WTC11 (cell line): ENCODE data around the gene SERTAD4. TPM values are rescaled to one million over a fixed set of nuclear protein-coding genes. Genes with fewer than 3 reads are reported as not detected.

Experiments used
- ATAC-seq: fragments of 200-7000 bp; cut with Tn5 transposase; 2 replicates; pipeline ENCODE4 v1.10.0; 2021; ENCODE audit warnings: mild to moderate bottlenecking, moderate library complexity
- CTCF ChIA-PET: fragments of 300-600 bp; sonication (Branson Sonifier 250); formaldehyde crosslinking; loops from one replicate; lab custom pipeline; 2021; ENCODE audit warnings: antibody characterized with exemption; lab: Charles Lee
- POLR2A ChIA-PET: fragments of 350-600 bp; sonication (Branson Sonifier 250); formaldehyde crosslinking; loops from one replicate; lab custom pipeline; 2021; ENCODE audit warnings: antibody characterized with exemption; lab: Charles Lee
- DNase-seq: peaks from one replicate; pipeline ENCODE4 v3.0.0; 2021; ENCODE audit warnings: low spot score
- H3K27ac Mint-ChIP-seq: 2 replicates; pipeline ENCODE4 v1.8.0; 2021; ENCODE audit warnings: mixed read lengths
- H3K27me3 Mint-ChIP-seq: 2 replicates; pipeline ENCODE4 v1.8.0; 2021; ENCODE audit warnings: low read depth, mild to moderate bottlenecking, moderate library complexity, mixed read lengths
- H3K36me3 Mint-ChIP-seq: 2 replicates; pipeline ENCODE4 v1.8.0; 2021; ENCODE audit warnings: mixed read lengths
- H3K4me1 Mint-ChIP-seq: 2 replicates; pipeline ENCODE4 v1.8.0; 2022; ENCODE audit warnings: mixed read lengths
- H3K4me3 Mint-ChIP-seq: 2 replicates; pipeline ENCODE4 v1.8.0; 2021; ENCODE audit warnings: mild to moderate bottlenecking, moderate library complexity, mixed read lengths
- H3K9me3 Mint-ChIP-seq: 2 replicates; pipeline ENCODE4 v1.8.0; 2021; ENCODE audit warnings: mixed read lengths
- E2F5 ChIP-seq: sonication (generic); formaldehyde crosslinking; IDR thresholded peaks from 2 replicates; pipeline ENCODE4 v1.8.1; 2022; ENCODE audit warnings: mild to moderate bottlenecking, moderate library complexity, missing genetic modification reagents
- FOXJ3 ChIP-seq: sonication (generic); formaldehyde crosslinking; IDR thresholded peaks from 2 replicates; pipeline ENCODE4 v1.9.0; 2021; ENCODE audit warnings: missing genetic modification reagents, mild to moderate bottlenecking, borderline replicate concordance
- FOXK1 ChIP-seq: sonication (generic); formaldehyde crosslinking; IDR thresholded peaks from 2 replicates; pipeline ENCODE4 v1.8.0; 2022; ENCODE audit warnings: mild to moderate bottlenecking, moderate library complexity, missing genetic modification reagents
- GABPB1 ChIP-seq: sonication (generic); formaldehyde crosslinking; IDR thresholded peaks from 2 replicates; pipeline ENCODE4 v1.8.1; 2023; ENCODE audit warnings: mild to moderate bottlenecking, missing genetic modification reagents
- JAZF1 ChIP-seq: fragments of 250-450 bp; sonication (Bioruptor Pico); IDR thresholded peaks from 2 replicates; pipeline ENCODE4 v1.9.0; 2021; ENCODE audit warnings: moderate library complexity, mild to moderate bottlenecking, inconsistent platforms
- MYBL2 ChIP-seq: sonication (generic); formaldehyde crosslinking; IDR thresholded peaks from 2 replicates; pipeline ENCODE4 v1.8.1; 2023; ENCODE audit warnings: mild to moderate bottlenecking, moderate library complexity, missing genetic modification reagents
- SMAD4 ChIP-seq: sonication (generic); formaldehyde crosslinking; IDR thresholded peaks from 2 replicates; pipeline ENCODE4 v1.8.0; 2022; ENCODE audit warnings: mild to moderate bottlenecking, missing genetic modification reagents
- USF1 ChIP-seq: sonication (generic); formaldehyde crosslinking; IDR thresholded peaks from 2 replicates; pipeline ENCODE4 v1.8.0; 2022; ENCODE audit warnings: mild to moderate bottlenecking, missing genetic modification reagents
- ZBTB43 ChIP-seq: sonication (generic); formaldehyde crosslinking; IDR thresholded peaks from 2 replicates; pipeline ENCODE4 v1.8.1; 2023; ENCODE audit warnings: mild to moderate bottlenecking, missing genetic modification reagents
- ZNF138 ChIP-seq: sonication (generic); formaldehyde crosslinking; conservative IDR thresholded peaks from 2 replicates; pipeline ENCODE4 v1.8.1; 2022; ENCODE audit warnings: mild to moderate bottlenecking, moderate library complexity, missing genetic modification reagents
- ZNF219 ChIP-seq: sonication (generic); formaldehyde crosslinking; IDR thresholded peaks from 2 replicates; pipeline ENCODE4 v1.8.0; 2023; ENCODE audit warnings: missing genetic modification reagents, mild to moderate bottlenecking, borderline replicate concordance
- ZNF416 ChIP-seq: fragments of 250-450 bp; sonication (Bioruptor Pico); IDR thresholded peaks from 2 replicates; pipeline ENCODE4 v1.9.0; 2021; ENCODE audit warnings: mild to moderate bottlenecking, inconsistent platforms
- ZNF423 ChIP-seq: fragments of 250-450 bp; sonication (Bioruptor Pico); IDR thresholded peaks from 2 replicates; pipeline ENCODE4 v2.1.2; 2022; ENCODE audit warnings: mild to moderate bottlenecking, moderate library complexity
- ZNF532 ChIP-seq: fragments of 250-450 bp; sonication (Bioruptor Pico); IDR thresholded peaks from 2 replicates; pipeline ENCODE4 v1.9.0; 2021; ENCODE audit warnings: mild to moderate bottlenecking, borderline replicate concordance
- ZSCAN18 ChIP-seq: fragments of 250-450 bp; sonication (Bioruptor Pico); IDR thresholded peaks from 2 replicates; pipeline ENCODE4 v2.1.2; 2022; ENCODE audit warnings: mild to moderate bottlenecking, moderate library complexity
- total RNA-seq: library from RNA; stranded (reverse); gene quantifications from 3 replicates; pipeline ENCODE4 v1.2.3, GENCODE V29; 2021
- TF ChIP-seq, protein P1 (sequence below): sonication (generic); formaldehyde crosslinking; IDR thresholded peaks from 2 replicates; pipeline ENCODE4 v1.8.1; 2023; ENCODE audit warnings: mild to moderate bottlenecking, moderate library complexity, missing genetic modification reagents

The SERTAD4 gene
- total RNA-seq, 1 experiment from 2014 or later, result 4.6 TPM

DNA sequence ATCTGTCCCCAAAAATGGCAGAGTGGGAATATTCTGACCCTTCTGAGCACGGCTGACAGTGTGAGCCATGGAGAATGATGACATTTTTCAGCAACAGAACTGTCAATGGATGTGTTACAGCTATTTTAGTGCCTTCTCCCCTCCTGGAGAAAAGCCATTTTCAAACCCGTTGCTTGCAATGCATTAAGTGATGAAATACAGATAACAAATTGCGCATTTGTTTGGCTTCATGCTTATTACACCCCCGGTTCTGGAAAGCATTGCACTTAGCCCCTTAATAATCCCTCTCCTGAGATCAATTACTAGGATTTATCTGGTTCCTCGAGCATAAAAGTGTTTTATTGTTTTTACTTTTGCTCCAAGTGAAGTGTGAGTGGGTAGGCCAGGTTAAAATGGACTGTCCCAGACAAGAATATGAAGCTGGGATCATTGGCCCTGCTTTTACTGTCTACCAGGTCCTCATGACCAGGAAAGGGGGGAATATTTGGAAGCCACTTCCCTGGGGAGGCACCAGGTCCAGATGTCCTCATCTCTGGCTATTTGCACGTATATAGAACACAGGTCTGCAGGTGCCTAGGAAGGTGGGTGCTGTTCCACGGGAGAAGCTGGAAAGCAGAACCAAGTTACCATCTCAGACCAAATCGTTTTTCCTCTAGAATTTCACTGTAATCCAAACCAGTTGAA lies 58.6 kb downstream of the SERTAD4 start:
- Mint-ChIP-seq H3K36me3 (no peaks in the 10 kb centered on the region), H3K27ac (no peak overlapping the region), H3K4me1 (peaks cover 37% of the 10 kb centered on the region), H3K4me3 (peak overlapping the region; percentile 63), H3K9me3 (no peaks in the 10 kb centered on the region), H3K27me3 (peaks cover 36% of the 10 kb centered on the region)
- no peak for ATAC-seq
- POLR2A ChIA-PET, result interaction anchor here (2.2 kb wide), 1 partner anchor 40 kb away, joined by 17 read pairs; no protein-coding TSS in a partner anchor
- no peak for DNase-seq
- TF ChIP-seq GABPB1 (CRISPR knock-in tag) (no peak), USF1 (no peak), ZNF532 (no peak), SMAD4 (no peak)
- CTCF ChIA-PET, result interaction anchor here (1.0 to 3.0 kb wide), 11 partner anchors 9 to 391 kb away, joined by 3 to 30 read pairs (median 9); no protein-coding TSS in a partner anchor

DNA sequence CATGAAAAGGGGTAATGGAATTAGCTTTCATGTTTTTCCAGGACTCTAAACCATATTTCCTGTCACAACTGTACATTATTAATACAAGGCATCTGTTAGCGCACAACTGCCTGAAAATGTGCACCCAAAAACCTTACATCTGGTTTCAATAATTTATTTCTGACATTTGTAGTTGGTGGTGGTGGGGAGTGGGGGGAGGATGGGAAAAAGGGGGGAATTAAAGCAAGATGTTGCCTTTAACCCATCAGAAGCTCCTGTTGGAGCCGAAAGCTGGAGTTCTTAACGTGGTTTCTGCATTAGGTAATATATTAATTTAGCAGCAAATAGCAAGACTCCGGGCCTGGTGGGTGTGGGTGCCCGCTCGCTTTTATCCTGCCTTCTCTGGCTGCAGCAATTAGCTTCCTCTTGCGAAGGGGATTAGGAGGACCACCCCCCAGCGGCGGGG lies 59.2 kb downstream of the SERTAD4 start:
- no peaks in the 10 kb centered on the region for H3K9me3 Mint-ChIP-seq
- TF ChIP-seq ZNF416 (CRISPR knock-in tag) (no peak), ZNF138 (CRISPR knock-in tag) (no peak), MYBL2 (CRISPR knock-in tag) (no peak), FOXJ3 (CRISPR knock-in tag) (no peak), ZNF219 (CRISPR knock-in tag) (no peak), ZSCAN18 (CRISPR knock-in tag) (no peak)
- POLR2A ChIA-PET, result interaction anchor here (2.2 kb wide), 1 partner anchor 40 kb away, joined by 17 read pairs; no protein-coding TSS in a partner anchor
- peak; percentile 2; the same call in 1 of the 2 replicates for ATAC-seq
- H3K27ac Mint-ChIP-seq, result no peak overlapping the region
- no peaks in the 10 kb centered on the region for H3K36me3 Mint-ChIP-seq
- H3K4me3 Mint-ChIP-seq, result peak overlapping the region; percentile 63
- no peak for DNase-seq
- CTCF ChIA-PET, result interaction anchor here (1.0 to 3.0 kb wide), 14 partner anchors 10 to 392 kb away, joined by 3 to 30 read pairs (median 6); no protein-coding TSS in a partner anchor
- H3K27me3 Mint-ChIP-seq, result peaks cover 36% of the 10 kb centered on the region
- H3K4me1 Mint-ChIP-seq, result peaks cover 37% of the 10 kb centered on the region

GRCh38 chr1:210292231-210292871 lies 59.8 kb downstream of the SERTAD4 start:
- Mint-ChIP-seq H3K27me3 (peaks cover 36% of the 10 kb centered on the region), H3K36me3 (no peaks in the 10 kb centered on the region), H3K9me3 (no peaks in the 10 kb centered on the region), H3K4me3 (peak overlapping the region; percentile 63), H3K27ac (no peak overlapping the region), H3K4me1 (peaks cover 37% of the 10 kb centered on the region)
- ChIA-PET POLR2A (interaction anchor here (0.8 to 2.2 kb wide), 2 partner anchors 41 to 50 kb away, joined by 3 to 17 read pairs; no protein-coding TSS in a partner anchor), CTCF (interaction anchor here (0.6 to 3.0 kb wide), 18 partner anchors 9 to 392 kb away, joined by 3 to 30 read pairs (median 5); no protein-coding TSS in a partner anchor)
- DNase-seq (peak; percentile 84), ATAC-seq (peak; percentile 93)
- TF ChIP-seq JAZF1 (CRISPR knock-in tag) (no peak), ZNF416 (CRISPR knock-in tag) (no peak), ZBTB43 (CRISPR knock-in tag) (no peak), E2F5 (CRISPR knock-in tag) (peak; percentile 33; the same call in 1 of the 2 replicates), FOXK1 (CRISPR knock-in tag) (no peak), MYBL2 (CRISPR knock-in tag) (peak; percentile 26; the same call in 1 of the 2 replicates), ZNF219 (CRISPR knock-in tag) (no peak), ZNF423 (CRISPR knock-in tag) (peak; percentile 50; the same call in 1 of the 2 replicates)
- TF ChIP-seq, protein P1, sequence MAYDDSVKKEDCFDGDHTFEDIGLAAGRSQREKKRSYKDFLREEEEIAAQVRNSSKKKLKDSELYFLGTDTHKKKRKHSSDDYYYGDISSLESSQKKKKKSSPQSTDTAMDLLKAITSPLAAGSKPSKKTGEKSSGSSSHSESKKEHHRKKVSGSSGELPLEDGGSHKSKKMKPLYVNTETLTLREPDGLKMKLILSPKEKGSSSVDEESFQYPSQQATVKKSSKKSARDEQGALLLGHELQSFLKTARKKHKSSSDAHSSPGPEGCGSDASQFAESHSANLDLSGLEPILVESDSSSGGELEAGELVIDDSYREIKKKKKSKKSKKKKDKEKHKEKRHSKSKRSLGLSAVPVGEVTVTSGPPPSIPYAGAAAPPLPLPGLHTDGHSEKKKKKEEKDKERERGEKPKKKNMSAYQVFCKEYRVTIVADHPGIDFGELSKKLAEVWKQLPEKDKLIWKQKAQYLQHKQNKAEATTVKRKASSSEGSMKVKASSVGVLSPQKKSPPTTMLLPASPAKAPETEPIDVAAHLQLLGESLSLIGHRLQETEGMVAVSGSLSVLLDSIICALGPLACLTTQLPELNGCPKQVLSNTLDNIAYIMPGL (CRISPR knock-in tag), result peak; percentile 88
